ENCODE results near the gene ACOT9. TPM values are rescaled to one million over a fixed set of nuclear protein-coding genes. Genes with fewer than 3 reads are reported as not detected.
"Not testable (repeated sequence)": the region's sequence is repeated elsewhere in the genome, so short reads cannot be mapped to it uniquely, and the experiment has no call there.

ACOT9 gene
- total RNA-seq, 2 experiments from 2014 or later, result 31.7 to 39.9 TPM

DNA sequence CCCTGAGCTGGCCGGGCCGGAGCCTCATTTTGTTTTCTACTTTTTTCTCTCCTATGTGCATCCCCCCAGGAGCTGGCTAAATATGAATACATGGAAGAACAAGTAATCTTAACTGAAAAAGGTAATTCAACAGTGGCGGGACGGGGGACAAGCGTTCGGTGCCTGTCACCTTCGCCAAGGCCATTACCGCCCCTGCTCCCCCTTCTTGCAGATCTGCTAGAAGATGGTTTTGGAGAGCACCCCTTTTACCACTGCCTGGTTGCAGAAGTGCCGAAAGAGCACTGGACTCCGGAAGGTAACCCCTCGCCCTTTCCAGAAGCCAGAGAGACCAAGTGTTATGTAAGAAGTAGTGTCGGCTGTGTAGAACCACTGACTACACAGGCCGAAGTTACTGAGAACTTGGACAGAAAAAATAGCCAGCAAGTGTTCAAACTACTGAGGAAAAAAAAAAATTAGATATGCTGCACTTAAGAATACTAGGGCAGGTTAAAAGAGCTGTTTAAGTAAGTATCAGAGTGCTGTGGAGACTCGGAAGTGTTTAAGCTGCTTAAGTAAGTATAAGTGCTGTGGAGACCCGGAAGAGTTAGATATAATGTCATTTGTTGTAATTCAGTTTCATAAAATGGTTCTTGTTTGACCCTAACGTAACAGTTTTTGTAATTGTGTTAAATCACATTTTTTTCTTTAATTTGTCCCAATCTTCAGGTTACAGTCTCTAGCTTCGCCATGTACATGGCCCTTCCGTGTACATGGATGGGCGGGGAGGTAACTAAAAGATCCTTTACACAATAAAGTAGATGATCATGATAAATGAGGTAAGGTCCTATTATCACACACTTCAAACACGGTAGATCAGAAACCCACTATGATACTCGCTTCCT lies 40.8 kb upstream of the ACOT9 start:
- H3K9me3 Mint-ChIP-seq (ENCODE audit: low read depth), result no peaks in the 10 kb centered on the region

DNA sequence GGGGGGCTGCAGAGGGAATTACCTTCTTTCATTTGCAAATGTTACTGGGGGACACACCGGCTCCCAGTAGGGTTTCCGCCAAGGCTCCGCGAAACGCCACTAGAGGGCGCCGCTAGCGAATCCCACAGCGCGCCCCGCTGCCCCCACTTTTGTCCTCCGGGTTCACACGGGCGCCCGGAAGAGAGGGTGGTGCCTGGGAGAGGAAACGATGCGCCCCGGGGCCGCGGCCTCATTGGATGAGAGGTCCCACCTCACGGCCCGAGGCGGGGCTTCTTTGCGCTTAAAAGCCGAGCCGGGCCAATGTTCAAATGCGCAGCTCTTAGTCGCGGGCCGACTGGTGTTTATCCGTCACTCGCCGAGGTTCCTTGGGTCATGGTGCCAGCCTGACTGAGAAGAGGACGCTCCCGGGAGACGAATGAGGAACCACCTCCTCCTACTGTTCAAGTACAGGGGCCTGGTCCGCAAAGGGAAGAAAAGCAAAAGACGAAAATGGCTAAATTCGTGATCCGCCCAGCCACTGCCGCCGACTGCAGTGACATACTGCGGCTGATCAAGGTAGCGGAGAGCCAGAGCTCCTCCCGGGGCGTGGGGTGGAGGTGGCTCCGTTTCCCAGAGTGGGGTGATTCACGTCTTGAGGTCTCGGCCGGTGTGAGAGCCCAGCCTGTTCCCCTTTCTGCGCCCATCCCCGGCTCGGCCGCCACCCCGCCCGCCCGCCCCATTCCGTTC lies 40.0 kb upstream of the ACOT9 start, which contains the start of gene SAT1:
Gene SAT1, plus strand, starts transcription at position 311 of the 726 bp plus-strand sequence. Its CDS starts 179 bp downstream, at position 490.
- DNase-seq (peak; percentile 97), ATAC-seq (peak; percentile 86)
- POLR2A ChIA-PET, result interaction anchor here (0.6 to 2.7 kb wide), 11 partner anchors 10 to 271 kb away, joined by 3 to 19 read pairs (median 5); partner anchors contain the start of genes ACOT9, APOO, CXorf58 and EIF2S3
- CTCF ChIA-PET, result interaction anchor here (0.6 to 3.7 kb wide), 12 partner anchors 9 to 1822 kb away, joined by 3 to 28 read pairs (median 4); partner anchors contain the start of gene ACOT9
- H3K4me1 Mint-ChIP-seq, result peaks cover 28% of the 10 kb centered on the region
- H3K4me3 Mint-ChIP-seq, result peak within 1 kb of the TSS; percentile 92
- H3K36me3 Mint-ChIP-seq (ENCODE audit: low read depth), result peaks cover 30% of the 10 kb centered on the region
- intact Hi-C loops (cut with DNase I, micrococcal nuclease), result loop anchor here (1.0 to 10.0 kb wide), 15 partner anchors 17 to 702 kb away; partner anchors contain the start of genes APOO (in 2 of the 2), EIF2S3 (in 2 of the 2), ACOT9 (in 1 of the 2) and PRDX4 (in 1 of the 2)
- no peaks in the 10 kb centered on the region for H3K9me3 Mint-ChIP-seq (ENCODE audit: low read depth)
- H3K27me3 Mint-ChIP-seq, result no peaks in the 10 kb centered on the region
- peak within 1 kb of the TSS; percentile 97 for H3K27ac Mint-ChIP-seq

More for the DNA sequence above, 40.8 kb upstream of the ACOT9 start:
- ChIA-PET POLR2A (interaction anchor here (0.6 to 2.7 kb wide), 12 partner anchors 10 to 693 kb away, joined by 3 to 19 read pairs (median 5); partner anchors contain the start of genes ACOT9, EIF2S3 and PRDX4), CTCF (interaction anchor here (0.7 to 3.7 kb wide), 12 partner anchors 10 to 270 kb away, joined by 3 to 28 read pairs (median 3); partner anchors contain the start of gene ACOT9)
- intact Hi-C loops (cut with DNase I, micrococcal nuclease), result loop anchor here (1.0 to 10.0 kb wide), 13 partner anchors 18 to 701 kb away; partner anchors contain the start of genes APOO (in 2 of the 2) and EIF2S3 (in 2 of the 2)
- H3K4me1 Mint-ChIP-seq, result peaks cover 28% of the 10 kb centered on the region
- peak overlapping the region; percentile 97 for H3K27ac Mint-ChIP-seq
- no peak for ATAC-seq
- H3K36me3 Mint-ChIP-seq (ENCODE audit: low read depth), result peaks cover 30% of the 10 kb centered on the region
- peak overlapping the region; percentile 92 for H3K4me3 Mint-ChIP-seq
- peak; percentile 26 for DNase-seq
- no peaks in the 10 kb centered on the region for H3K27me3 Mint-ChIP-seq

DNA sequence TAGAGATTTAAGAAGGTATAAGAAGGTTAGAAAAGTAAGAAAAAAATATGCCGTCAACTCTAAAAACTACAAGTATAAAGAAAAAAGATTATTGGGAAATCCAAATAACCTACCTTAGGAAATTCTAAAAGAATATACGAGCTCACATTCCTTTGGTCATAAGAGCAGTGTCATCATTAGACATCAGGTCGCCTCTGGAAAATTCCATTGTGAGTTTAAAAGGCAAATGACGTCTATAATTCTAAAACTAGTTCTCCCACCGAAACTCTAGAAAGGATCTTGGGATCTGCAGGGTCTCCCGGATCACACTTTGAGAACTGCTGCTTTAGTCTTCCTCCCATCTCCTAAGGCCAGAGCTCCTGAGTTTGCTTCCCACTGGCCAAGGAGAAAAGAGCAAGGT lies 39.4 kb upstream of the ACOT9 start:
- CTCF ChIA-PET, result interaction anchor here (0.6 to 3.7 kb wide), 8 partner anchors 27 to 1822 kb away, joined by 3 to 28 read pairs (median 4); partner anchors contain the start of gene ACOT9
- Mint-ChIP-seq H3K27ac (peak overlapping the region; percentile 97), H3K36me3 (ENCODE audit: low read depth) (peaks cover 30% of the 10 kb centered on the region), H3K9me3 (ENCODE audit: low read depth) (no peaks in the 10 kb centered on the region), H3K4me3 (peak overlapping the region; percentile 92), H3K4me1 (peaks cover 28% of the 10 kb centered on the region), H3K27me3 (no peaks in the 10 kb centered on the region)
- intact Hi-C loops (cut with DNase I, micrococcal nuclease), result loop anchor here (1.0 to 10.0 kb wide), 10 partner anchors 39 to 702 kb away; partner anchors contain the start of genes ACOT9 (in 1 of the 2), APOO (in 1 of the 2), EIF2S3 (in 1 of the 2) and PRDX4 (in 1 of the 2)
- ATAC-seq (no peak), DNase-seq (no peak)
- POLR2A ChIA-PET, result interaction anchor here (0.6 to 2.7 kb wide), 11 partner anchors 9 to 272 kb away, joined by 3 to 19 read pairs (median 5); partner anchors contain the start of genes ACOT9, APOO, CXorf58 and EIF2S3

DNA sequence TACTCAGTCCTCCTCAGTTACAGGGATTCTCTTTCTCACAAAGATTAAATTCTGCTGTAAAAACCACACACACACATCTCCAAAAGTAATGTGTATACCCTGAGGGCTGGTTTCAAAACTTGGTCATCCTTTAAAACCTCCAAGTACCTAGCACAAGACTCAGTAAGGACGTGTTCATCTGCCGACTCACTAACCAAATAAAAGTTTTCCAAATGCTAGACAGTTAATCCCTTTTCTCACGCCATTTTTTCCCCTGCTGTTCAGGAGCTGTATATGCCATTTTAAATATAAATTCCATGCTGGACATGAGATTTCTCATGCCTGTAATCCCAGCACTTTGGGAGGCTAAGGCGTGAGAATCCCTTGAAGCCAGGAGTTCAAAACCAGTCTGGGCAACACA lies 35.9 kb upstream of the ACOT9 start:
- H3K9me3 Mint-ChIP-seq (ENCODE audit: low read depth), result no peaks in the 10 kb centered on the region
- POLR2A ChIA-PET, result no interaction called here
- peaks cover 15% of the 10 kb centered on the region for H3K4me1 Mint-ChIP-seq
- ATAC-seq, result no peak
- intact Hi-C loops (cut with DNase I, micrococcal nuclease), result no loop called here
- DNase-seq, result no peak
- no peak overlapping the region for H3K4me3 Mint-ChIP-seq
- no peak overlapping the region for H3K27ac Mint-ChIP-seq
- H3K27me3 Mint-ChIP-seq, result no peaks in the 10 kb centered on the region
- H3K36me3 Mint-ChIP-seq (ENCODE audit: low read depth), result peaks cover 6% of the 10 kb centered on the region
- CTCF ChIA-PET, result no interaction called here

DNA sequence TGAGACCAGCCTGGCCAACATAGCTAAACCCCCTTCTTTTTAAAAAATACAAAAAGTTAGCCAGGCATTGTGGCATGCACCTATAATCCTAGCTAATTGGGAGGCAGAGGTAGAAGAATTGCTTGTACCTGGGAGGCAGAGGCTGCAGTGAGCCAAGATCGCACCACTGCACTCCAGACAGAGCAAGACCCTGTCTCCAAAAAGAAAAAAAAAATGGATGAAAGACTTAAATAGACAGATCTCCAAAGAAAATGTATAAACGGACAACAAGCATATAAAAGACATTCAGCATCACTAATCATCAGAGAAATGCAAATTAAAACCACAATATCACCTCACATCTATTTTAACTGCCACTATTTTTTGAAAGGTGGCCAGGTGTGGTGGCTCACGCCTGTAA lies 33.3 kb upstream of the ACOT9 start:
- Mint-ChIP-seq H3K9me3 (ENCODE audit: low read depth) (no peaks in the 10 kb centered on the region), H3K4me1 (peaks cover 19% of the 10 kb centered on the region)
- POLR2A ChIA-PET, result no interaction called here

DNA sequence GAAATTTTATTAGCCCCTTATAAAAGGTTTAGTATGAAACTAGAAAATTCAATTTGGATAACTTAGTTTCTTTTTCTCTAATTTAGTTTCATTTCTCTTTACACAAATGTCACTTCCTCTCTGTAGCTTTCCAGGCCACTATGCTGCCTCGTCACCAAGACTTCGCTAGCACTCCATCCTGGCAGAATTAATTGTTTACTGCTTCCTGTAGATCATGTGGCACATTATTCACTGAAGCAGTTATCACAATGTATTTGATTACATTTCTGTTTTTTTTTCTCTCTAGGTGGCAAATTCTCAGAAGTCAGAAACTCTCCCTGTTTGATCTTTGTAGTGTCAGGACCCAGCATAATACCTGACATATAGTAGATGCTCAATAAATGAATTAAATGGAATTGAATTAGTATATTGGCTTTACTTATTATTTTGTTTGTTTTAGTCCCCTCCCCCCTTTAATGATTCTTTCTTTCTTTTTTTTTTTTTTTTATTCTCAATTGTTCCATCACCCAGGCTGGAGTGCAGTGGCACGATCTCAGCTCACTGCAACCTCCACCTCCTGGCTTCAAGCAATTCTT lies 30.6 kb upstream of the ACOT9 start:
- DNase-seq (peak; percentile 60), ATAC-seq (peak; percentile 91)
- H3K36me3 Mint-ChIP-seq (ENCODE audit: low read depth), result peaks cover 1% of the 10 kb centered on the region
- H3K27ac Mint-ChIP-seq, result peak overlapping the region; percentile 92
- H3K4me3 Mint-ChIP-seq, result peak overlapping the region; percentile 41
- ChIA-PET POLR2A (interaction anchor here (0.6 to 1.2 kb wide), 2 partner anchors 9 to 47 kb away, joined by 4 to 7 read pairs; partner anchors contain the start of gene SAT1), CTCF (interaction anchor here (0.6 to 1.1 kb wide), 3 partner anchors 8 to 150 kb away, joined by 3 to 4 read pairs (median 3); partner anchors contain the start of gene SAT1)
- intact Hi-C loops (cut with DNase I, micrococcal nuclease), result loop anchor here (1.0 kb wide), 1 partner anchor 8 kb away; no protein-coding TSS in a partner anchor
- no peaks in the 10 kb centered on the region for H3K27me3 Mint-ChIP-seq
- H3K4me1 Mint-ChIP-seq, result peaks cover 22% of the 10 kb centered on the region
- H3K9me3 Mint-ChIP-seq (ENCODE audit: low read depth), result no peaks in the 10 kb centered on the region

More for the DNA sequence above, 33.3 kb upstream of the ACOT9 start:
- CTCF ChIA-PET, result interaction anchor here (0.6 kb wide), 1 partner anchor 121 kb away, joined by 3 read pairs; no protein-coding TSS in a partner anchor
- no peak for ATAC-seq
- intact Hi-C loops (cut with DNase I, micrococcal nuclease), result no loop called here
- no peak for DNase-seq
- Mint-ChIP-seq H3K27me3 (no peaks in the 10 kb centered on the region), H3K27ac (no peak overlapping the region), H3K36me3 (ENCODE audit: low read depth) (peaks cover 1% of the 10 kb centered on the region), H3K4me3 (no peak overlapping the region)

DNA sequence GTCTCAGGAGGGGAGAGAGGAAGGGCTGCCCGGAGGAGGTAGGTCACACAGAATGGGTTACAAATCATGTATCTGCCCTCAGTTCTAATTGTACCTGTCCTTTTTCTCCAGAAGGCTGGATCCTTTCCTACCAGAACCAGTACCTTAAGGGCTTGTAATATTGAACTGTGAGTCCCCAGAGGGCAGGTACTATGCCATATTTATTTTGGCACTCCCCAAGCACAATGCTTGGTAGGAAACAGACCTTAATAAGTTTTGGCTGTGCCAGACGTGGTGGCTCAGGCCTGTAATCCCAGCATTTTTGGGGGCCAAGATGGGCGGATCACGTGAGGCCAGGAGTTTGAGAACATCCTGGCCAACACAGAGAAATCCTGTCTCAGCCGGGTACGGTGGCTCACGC lies 28.0 kb upstream of the ACOT9 start:
- H3K4me1 Mint-ChIP-seq, result peaks cover 25% of the 10 kb centered on the region
- ATAC-seq; H3K9me3 Mint-ChIP-seq (ENCODE audit: low read depth); DNase-seq; POLR2A ChIA-PET; H3K4me3 Mint-ChIP-seq; H3K27me3 Mint-ChIP-seq; intact Hi-C loops (cut with DNase I, micrococcal nuclease); H3K36me3 Mint-ChIP-seq (ENCODE audit: low read depth): not testable (repeated sequence)
- peak overlapping the region; percentile 19 for H3K27ac Mint-ChIP-seq
- CTCF ChIA-PET, result interaction anchor here (0.6 kb wide), 1 partner anchor 132 kb away, joined by 3 read pairs; no protein-coding TSS in a partner anchor

DNA sequence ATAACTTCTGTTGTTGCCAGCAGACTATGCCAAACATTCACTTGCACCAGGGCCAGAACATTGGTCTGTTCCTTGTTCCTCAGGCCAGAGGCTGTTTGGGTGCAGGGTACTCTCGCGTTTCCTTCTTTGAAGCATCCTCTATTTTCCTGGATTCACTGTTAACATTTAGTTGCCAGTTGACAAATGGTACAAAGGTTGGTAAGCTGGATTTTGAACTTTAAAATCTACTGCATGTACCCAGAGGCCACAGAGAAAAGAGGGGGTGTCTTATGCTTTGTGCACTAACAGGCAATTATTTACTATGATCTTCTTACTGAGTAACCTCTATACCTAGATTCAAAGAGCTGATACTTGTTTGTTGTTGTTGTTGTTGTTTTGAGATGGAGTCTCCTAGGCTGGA lies 27.1 kb upstream of the ACOT9 start:
- H3K9me3 Mint-ChIP-seq (ENCODE audit: low read depth), result no peaks in the 10 kb centered on the region
- ChIA-PET CTCF (no interaction called here), POLR2A (no interaction called here)
- H3K27ac Mint-ChIP-seq, result no peak overlapping the region
- H3K36me3 Mint-ChIP-seq (ENCODE audit: low read depth), result peaks cover 1% of the 10 kb centered on the region
- DNase-seq (no peak), ATAC-seq (no peak)
- H3K4me3 Mint-ChIP-seq, result no peak overlapping the region
- no peaks in the 10 kb centered on the region for H3K27me3 Mint-ChIP-seq
- peaks cover 25% of the 10 kb centered on the region for H3K4me1 Mint-ChIP-seq
- intact Hi-C loops (cut with DNase I, micrococcal nuclease), result no loop called here

DNA sequence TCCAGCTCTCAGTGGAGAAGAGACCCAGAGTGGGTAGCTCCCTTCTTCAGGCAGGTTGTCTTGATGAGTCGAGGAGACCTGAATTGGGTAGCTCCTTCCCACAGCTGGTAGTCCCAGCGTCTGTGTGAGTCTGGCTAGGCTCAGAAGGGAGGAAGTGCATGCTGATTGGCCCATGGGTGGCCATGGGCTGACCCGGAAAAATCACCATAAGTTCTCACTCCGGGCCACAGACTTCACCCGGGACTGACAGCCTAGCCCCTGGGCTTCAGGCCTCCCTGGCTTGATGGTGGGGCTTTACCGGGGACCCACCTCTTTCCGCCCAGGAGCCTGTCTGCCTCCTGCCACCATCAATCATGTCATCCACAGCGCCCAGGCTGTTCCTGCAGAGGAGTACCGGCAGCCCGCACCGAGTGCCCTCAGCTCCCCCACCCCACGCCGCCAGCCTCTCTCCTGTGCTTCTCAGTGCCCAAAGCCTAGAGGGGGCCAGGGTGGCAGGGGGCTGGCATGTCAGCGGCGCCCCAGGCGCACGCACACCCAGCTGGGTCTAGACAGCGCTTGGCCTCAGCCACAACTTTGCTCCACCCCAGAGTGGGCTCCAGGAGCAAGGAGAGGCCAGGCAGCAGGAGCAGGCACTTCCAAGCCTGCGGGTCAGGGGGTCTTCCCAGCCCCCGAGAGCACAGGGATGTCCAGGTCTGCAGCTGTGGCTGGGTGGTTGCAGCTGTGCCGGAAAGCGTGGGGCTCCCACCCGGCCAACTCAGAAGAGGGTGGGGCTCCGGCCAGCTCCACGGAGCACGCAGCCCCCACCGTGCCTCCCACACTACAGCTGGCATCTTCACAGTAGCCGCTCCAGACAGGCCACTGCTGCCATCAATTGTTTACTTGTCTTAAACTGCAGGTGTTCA lies 23.8 kb upstream of the ACOT9 start:
- CTCF ChIA-PET, result interaction anchor here (0.8 to 2.0 kb wide), 6 partner anchors 9 to 412 kb away, joined by 3 to 9 read pairs (median 3); no protein-coding TSS in a partner anchor
- intact Hi-C loops (cut with DNase I, micrococcal nuclease), result loop anchor here in 1 of 2 experiments (1.0 kb wide), 1 partner anchor 16 kb away; the partner anchor contains the start of gene SAT1
- ATAC-seq (peak; percentile 83), DNase-seq (peak; percentile 47)
- POLR2A ChIA-PET, result interaction anchor here (0.5 to 1.6 kb wide), 3 partner anchors 13 to 379 kb away, joined by 3 to 6 read pairs (median 4); partner anchors contain the start of gene SAT1
- Mint-ChIP-seq H3K4me3 (peak overlapping the region; percentile 68), H3K36me3 (ENCODE audit: low read depth) (no peaks in the 10 kb centered on the region), H3K9me3 (ENCODE audit: low read depth) (no peaks in the 10 kb centered on the region), H3K27me3 (no peaks in the 10 kb centered on the region), H3K4me1 (peaks cover 10% of the 10 kb centered on the region), H3K27ac (peak overlapping the region; percentile 80)
